Measurements from ENCODE around the gene EPB41L5. TPM values are rescaled to one million over a fixed set of nuclear protein-coding genes. Genes with fewer than 3 reads are reported as not detected.
"Not testable (repeated sequence)": the region's sequence is repeated elsewhere in the genome, so short reads cannot be mapped to it uniquely, and the experiment has no call there.

The EPB41L5 gene
- total and polyA plus RNA-seq, 3 donors from 2014 or later: 56.8 to 73.6 (median 62.7) TPM

DNA sequence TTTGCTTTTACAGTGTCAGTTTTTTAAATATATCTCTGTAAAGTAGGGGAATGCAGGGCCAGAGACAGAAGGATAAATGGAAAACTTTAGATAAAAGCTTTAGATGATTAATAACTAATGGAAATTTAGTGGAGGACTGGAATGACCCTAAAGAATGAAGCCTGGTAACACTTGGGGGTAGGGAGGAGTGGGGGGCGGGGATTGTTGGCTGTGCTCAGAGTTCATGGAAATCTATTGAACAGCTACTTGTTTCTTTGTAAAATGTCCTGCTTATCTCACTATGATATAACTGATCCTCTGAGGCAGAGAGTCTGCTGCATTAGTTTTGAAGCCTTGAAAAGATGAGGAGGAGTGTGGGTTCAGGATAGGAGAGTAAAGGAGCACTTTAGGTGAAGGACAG is 119.8 kb downstream of the EPB41L5 start:
- TF ChIP-seq, protein P1, sequence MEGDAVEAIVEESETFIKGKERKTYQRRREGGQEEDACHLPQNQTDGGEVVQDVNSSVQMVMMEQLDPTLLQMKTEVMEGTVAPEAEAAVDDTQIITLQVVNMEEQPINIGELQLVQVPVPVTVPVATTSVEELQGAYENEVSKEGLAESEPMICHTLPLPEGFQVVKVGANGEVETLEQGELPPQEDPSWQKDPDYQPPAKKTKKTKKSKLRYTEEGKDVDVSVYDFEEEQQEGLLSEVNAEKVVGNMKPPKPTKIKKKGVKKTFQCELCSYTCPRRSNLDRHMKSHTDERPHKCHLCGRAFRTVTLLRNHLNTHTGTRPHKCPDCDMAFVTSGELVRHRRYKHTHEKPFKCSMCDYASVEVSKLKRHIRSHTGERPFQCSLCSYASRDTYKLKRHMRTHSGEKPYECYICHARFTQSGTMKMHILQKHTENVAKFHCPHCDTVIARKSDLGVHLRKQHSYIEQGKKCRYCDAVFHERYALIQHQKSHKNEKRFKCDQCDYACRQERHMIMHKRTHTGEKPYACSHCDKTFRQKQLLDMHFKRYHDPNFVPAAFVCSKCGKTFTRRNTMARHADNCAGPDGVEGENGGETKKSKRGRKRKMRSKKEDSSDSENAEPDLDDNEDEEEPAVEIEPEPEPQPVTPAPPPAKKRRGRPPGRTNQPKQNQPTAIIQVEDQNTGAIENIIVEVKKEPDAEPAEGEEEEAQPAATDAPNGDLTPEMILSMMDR (IDR thresholded peaks at IDR 0.05): no peak
- Histone ChIP-seq H3K4me1 (no peaks in the 10 kb centered on the region), H3K36me3 (ENCODE audit: low read depth, missing control alignments) (no peaks in the 10 kb centered on the region), H3K27me3 (no peaks in the 10 kb centered on the region), H3K9me3 (no peaks in the 10 kb centered on the region), H3K4me3 (no peak overlapping the region), H3K27ac (no peak overlapping the region)
- intact Hi-C loops (cut with DNase I; ENCODE audit: low total_unique reads): no loop called here
- DNase-seq: no peak
- 88% methylated on average over 1 of the region's 1 CpG for WGBS, 2 donors

DNA sequence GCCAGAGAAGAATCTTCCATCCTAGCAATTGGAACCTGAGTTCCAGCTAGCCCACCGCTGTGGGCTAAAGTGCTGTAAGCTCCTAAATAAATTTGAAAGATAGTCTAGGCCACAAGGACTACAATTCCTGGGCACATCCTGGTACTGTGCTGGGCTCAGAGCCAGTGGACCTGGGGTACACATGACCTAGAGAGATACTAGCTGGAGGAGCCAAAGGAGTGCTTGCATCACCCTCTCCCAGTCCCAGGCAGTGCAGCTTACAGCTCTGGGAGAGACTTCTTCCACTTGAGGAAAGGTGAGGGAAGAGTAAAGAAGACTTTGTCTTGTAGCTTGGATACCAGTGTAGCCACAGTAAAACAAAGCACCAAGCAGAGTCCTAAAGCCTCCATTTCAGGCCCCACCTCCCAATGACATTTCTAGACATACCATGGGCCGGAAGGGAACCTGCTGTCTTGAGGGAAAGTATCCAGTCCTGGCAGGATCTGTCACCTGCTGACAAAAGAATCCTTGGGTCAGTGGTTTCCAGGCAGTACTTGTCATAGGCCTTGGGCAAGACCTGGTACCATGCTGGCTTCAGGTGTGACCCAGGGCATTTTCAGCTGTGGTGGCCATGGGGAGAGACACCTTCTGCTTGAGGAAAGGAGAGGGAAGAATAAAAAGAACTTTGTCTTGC is 120.8 kb downstream of the EPB41L5 start:
- Histone ChIP-seq H3K4me3 (no peak overlapping the region), H3K4me1 (no peaks in the 10 kb centered on the region), H3K27me3 (no peaks in the 10 kb centered on the region), H3K36me3 (ENCODE audit: low read depth, missing control alignments) (no peaks in the 10 kb centered on the region), H3K9me3 (no peaks in the 10 kb centered on the region), H3K27ac (no peak overlapping the region)
- intact Hi-C loops (cut with DNase I; ENCODE audit: low total_unique reads): no loop called here
- WGBS, 2 donors: 100% methylated on average over 2 of the region's 2 CpGs
- no peak for DNase-seq
- TF ChIP-seq, protein P1 (IDR thresholded peaks at IDR 0.05): no peak
- TF ChIP-seq POLR2A (IDR thresholded peaks at IDR 0.05): no peak

DNA sequence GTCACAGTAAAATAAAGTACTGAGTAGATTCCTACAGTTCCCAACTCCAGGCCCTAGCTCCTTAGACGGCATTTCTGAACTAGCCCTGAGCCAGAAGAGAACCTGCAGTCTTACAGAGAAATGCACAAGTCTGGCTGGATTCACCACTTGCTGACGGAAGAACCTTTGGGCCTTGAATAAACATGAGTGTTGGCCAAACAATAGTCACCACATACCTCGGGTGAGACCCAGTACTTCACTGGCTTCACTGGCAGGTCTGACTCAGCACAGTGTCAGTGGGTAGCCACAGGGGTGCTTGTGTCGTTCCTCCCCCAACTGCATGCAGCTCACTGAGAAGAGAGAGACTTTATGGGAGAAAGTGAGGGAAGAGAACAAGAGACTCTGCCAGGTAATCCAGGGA is 121.4 kb downstream of the EPB41L5 start:
- H3K4me3 ChIP-seq: no peak overlapping the region
- no peaks in the 10 kb centered on the region for H3K36me3 ChIP-seq (ENCODE audit: low read depth, missing control alignments)
- TF ChIP-seq POLR2A (IDR thresholded peaks at IDR 0.05): no peak
- TF ChIP-seq, protein P1 (IDR thresholded peaks at IDR 0.05): no peak
- WGBS, 2 donors: 92 to 93% methylated on average over 4 of the region's 4 CpGs
- H3K4me1 ChIP-seq: no peaks in the 10 kb centered on the region
- H3K9me3 ChIP-seq: no peaks in the 10 kb centered on the region
- DNase-seq: no peak
- no peaks in the 10 kb centered on the region for H3K27me3 ChIP-seq
- no peak overlapping the region for H3K27ac ChIP-seq
- intact Hi-C loops (cut with DNase I; ENCODE audit: low total_unique reads): no loop called here

DNA sequence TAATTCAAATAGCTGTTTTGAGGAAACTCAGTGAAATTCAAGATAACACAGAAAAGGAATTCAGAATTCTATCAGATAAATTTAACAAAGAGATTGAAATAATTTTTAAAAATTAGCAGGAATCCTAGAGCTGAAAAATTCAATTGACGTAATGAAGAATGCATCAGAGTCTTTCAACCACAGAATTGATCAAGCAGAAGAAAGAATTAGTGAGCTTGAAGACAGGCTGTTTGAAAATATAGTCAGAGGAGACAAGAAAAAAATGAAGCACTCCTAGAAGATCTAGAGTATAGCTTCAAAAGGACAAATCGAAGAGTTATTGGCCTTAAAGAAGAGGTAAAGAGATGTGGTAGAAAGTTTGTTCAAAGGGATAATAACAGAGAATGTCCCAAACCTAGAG is 122.1 kb downstream of the EPB41L5 start:
- intact Hi-C loops (cut with DNase I; ENCODE audit: low total_unique reads); H3K27ac ChIP-seq; DNase-seq; H3K4me3 ChIP-seq; H3K4me1 ChIP-seq; H3K9me3 ChIP-seq; H3K27me3 ChIP-seq; H3K36me3 ChIP-seq (ENCODE audit: low read depth, missing control alignments): not testable (repeated sequence)
- 92 to 94% methylated on average over 2 of the region's 2 CpGs for WGBS, 2 donors

DNA sequence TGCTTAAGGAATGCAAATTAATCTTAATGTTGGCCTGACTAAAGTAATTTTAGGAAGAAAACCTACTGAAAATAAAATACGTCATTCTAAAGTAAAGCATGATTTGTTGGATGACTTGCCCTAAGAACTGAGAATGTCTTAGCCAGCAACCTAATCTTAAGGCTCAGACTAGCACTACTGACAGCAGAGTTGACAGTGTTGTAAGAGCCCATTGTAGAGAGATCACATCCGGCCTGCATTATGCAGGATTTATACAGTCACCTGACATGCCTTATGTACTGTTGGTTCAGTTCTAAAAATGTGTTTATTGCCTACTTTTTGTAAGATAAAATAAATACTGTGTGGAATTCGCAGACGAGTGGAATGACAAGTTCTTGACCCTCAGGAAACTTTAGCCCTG is 128.0 kb downstream of the EPB41L5 start:
- H3K4me3 ChIP-seq: no peak overlapping the region
- no peaks in the 10 kb centered on the region for H3K27me3 ChIP-seq
- H3K27ac ChIP-seq: no peak overlapping the region
- TF ChIP-seq, protein P1 (IDR thresholded peaks at IDR 0.05): no peak
- TF ChIP-seq POLR2A (IDR thresholded peaks at IDR 0.05): no peak
- no peaks in the 10 kb centered on the region for H3K4me1 ChIP-seq
- DNase-seq: no peak
- H3K9me3 ChIP-seq: no peaks in the 10 kb centered on the region
- intact Hi-C loops (cut with DNase I; ENCODE audit: low total_unique reads): no loop called here
- WGBS, 2 donors: 90 to 92% methylated on average over 4 of the region's 4 CpGs
- no peaks in the 10 kb centered on the region for H3K36me3 ChIP-seq (ENCODE audit: low read depth, missing control alignments)

All from testis (tissue), 3 donors.